Measurements from ENCODE around the gene SPAAR.
A peak's percentile ranks its signal among the peaks of the same experiment; 100 is the strongest.

GRCh38 chr9:35923927-35924763, 14.9 kb downstream of the SPAAR start:
- TF ChIP-seq POLR2A (IDR thresholded peaks at IDR 0.05) (no peak), CTCF (IDR thresholded peaks at IDR 0.05) (no peak), POLR2AphosphoS5 (IDR thresholded peaks at IDR 0.05) (peak in 1 of 4 donors; percentile 7), EP300 (IDR thresholded peaks at IDR 0.05) (no peak)
